C4-2B (cell line): ENCODE results near the gene STIP1.

Source experiments
- CTCF ChIP-seq: fragments of 450-650 bp; conservative IDR thresholded peaks from 2 replicates; pipeline ENCODE4 v1.5.1; 2017; ENCODE audit warnings: mild to moderate bottlenecking
- ZFX ChIP-seq: fragments of 450-650 bp; IDR thresholded peaks from 2 replicates; pipeline ENCODE4 v1.6.1; 2017

GRCh38 chr11:64173616-64174355, 12.2 kb upstream of the STIP1 start:
- TF ChIP-seq CTCF (no peak), ZFX (no peak)
